HepG2 (cell line): ENCODE results near the gene CD3G. TPM values are rescaled to one million over a fixed set of nuclear protein-coding genes. Genes with fewer than 3 reads are reported as not detected.

Source experiments
- ATM ChIP-seq: fragments of 450-650 bp; IDR thresholded peaks from 2 replicates; pipeline ENCODE4 v1.7.1; 2017; ENCODE audit warnings: mild to moderate bottlenecking, borderline replicate concordance
- BRD4 ChIP-seq: sonication (generic); formaldehyde crosslinking; IDR thresholded peaks from 2 replicates; pipeline ENCODE4 v1.4.0; 2020; ENCODE audit warnings: missing genetic modification reagents
- FOSL2 ChIP-seq: sonication (generic); formaldehyde crosslinking; IDR thresholded peaks from 2 replicates; pipeline ENCODE4 v1.4.0; 2020; ENCODE audit warnings: missing genetic modification reagents
- GABPB1 ChIP-seq: IDR thresholded peaks from 2 replicates; pipeline ENCODE4 v1.6.1; 2016; ENCODE audit warnings: mild to moderate bottlenecking, missing genetic modification reagents, moderate library complexity, missing compliant biosample characterization
- GFI1 ChIP-seq: sonication (generic); formaldehyde crosslinking; IDR thresholded peaks from 2 replicates; pipeline ENCODE4 v1.5.0; 2020; ENCODE audit warnings: missing genetic modification reagents, mild to moderate bottlenecking, borderline replicate concordance
- IKZF4 ChIP-seq: sonication (generic); formaldehyde crosslinking; IDR thresholded peaks from 2 replicates; pipeline ENCODE4 v1.5.1; 2020; ENCODE audit warnings: borderline replicate concordance, mild to moderate bottlenecking, low read depth, missing genetic modification reagents; ENCODE audit errors: not compliant biosample characterization
- NFYB ChIP-seq: sonication (generic); formaldehyde crosslinking; IDR thresholded peaks from 2 replicates; pipeline ENCODE4 v1.4.0; 2020; ENCODE audit warnings: missing genetic modification reagents
- PRMT3 ChIP-seq: sonication (generic); formaldehyde crosslinking; IDR thresholded peaks from 2 replicates; pipeline ENCODE4 v1.8.1; 2022; ENCODE audit warnings: low read depth, mild to moderate bottlenecking, moderate library complexity, missing genetic modification reagents, borderline replicate concordance
- TCF12 ChIP-seq, 2 experiments: fragments of 450-650 bp in 1 of 2; sonication (generic) in 1 of 2; formaldehyde crosslinking in 1 of 2; IDR thresholded peaks; 2 replicates each; pipeline versions ENCODE4 v1.6.1 to v1.8.0; 2017 to 2022; ENCODE audit warnings: antibody characterized with exemption in 1 of 2, mild to moderate bottlenecking in 1 of 2, missing genetic modification reagents in 1 of 2, moderate library complexity in 1 of 2
- TSC22D2 ChIP-seq: sonication (generic); formaldehyde crosslinking; IDR thresholded peaks from 2 replicates; pipeline ENCODE4 v1.5.1; 2020; ENCODE audit warnings: missing genetic modification reagents, mild to moderate bottlenecking, borderline replicate concordance
- YEATS2 ChIP-seq: sonication (generic); formaldehyde crosslinking; IDR thresholded peaks from 2 replicates; pipeline ENCODE4 v1.4.0; 2020; ENCODE audit warnings: missing genetic modification reagents, borderline replicate concordance
- ZHX1 ChIP-seq: sonication (generic); formaldehyde crosslinking; IDR thresholded peaks from 2 replicates; pipeline ENCODE4 v1.8.1; 2022; ENCODE audit warnings: low read depth, mild to moderate bottlenecking, missing genetic modification reagents
- ZHX2 ChIP-seq, 2 experiments: sonication (generic) in 1 of 2; formaldehyde crosslinking in 1 of 2; IDR thresholded peaks; 2 replicates each; pipeline versions ENCODE4 v1.6.1 to v1.9.0; 2014 to 2022; ENCODE audit warnings: antibody characterized with exemption in 1 of 2, borderline replicate concordance in 1 of 2, inconsistent platforms in 1 of 2, low read depth in 1 of 2, missing genetic modification reagents in 1 of 2
- ZNF24 ChIP-seq: fragments of 450-650 bp; IDR thresholded peaks from 2 replicates; pipeline ENCODE4 v1.6.1; 2017; ENCODE audit warnings: antibody characterized with exemption, mild to moderate bottlenecking
- ZNF432 ChIP-seq: sonication (generic); formaldehyde crosslinking; IDR thresholded peaks from 2 replicates; pipeline ENCODE4 v1.5.0; 2020; ENCODE audit warnings: missing genetic modification reagents, mild to moderate bottlenecking, borderline replicate concordance
- ZNF629 ChIP-seq: sonication (generic); formaldehyde crosslinking; conservative IDR thresholded peaks from 2 replicates; pipeline ENCODE4 v1.5.0; 2020; ENCODE audit warnings: missing genetic modification reagents
- ZNF724P ChIP-seq: sonication (generic); formaldehyde crosslinking; IDR thresholded peaks from 2 replicates; pipeline ENCODE4 v1.8.0; 2022; ENCODE audit warnings: missing genetic modification reagents, borderline replicate concordance
- ZNF777 ChIP-seq: sonication (generic); formaldehyde crosslinking; IDR thresholded peaks from 2 replicates; pipeline ENCODE4 v1.4.0; 2020; ENCODE audit warnings: missing genetic modification reagents
- ZNF878 ChIP-seq: sonication (generic); formaldehyde crosslinking; IDR thresholded peaks from 2 replicates; pipeline ENCODE4 v1.8.1; 2023; ENCODE audit warnings: mild to moderate bottlenecking, missing genetic modification reagents, moderate library complexity
- polyA plus RNA-seq, 8 experiments: library from polyadenylated mRNA; depleted of rRNA in 3 of 8; stranded (reverse) in 7 of 8; unstranded in 1 of 8; fragments of >200 nt; fragmentation: Illumina TruSeq in 4 of 8; extraction: Trizol in 4 of 8; gene quantifications; 2 replicates each; pipeline versions ENCODE4 v1.2.1 to v1.2.3, GENCODE V29; 2011 to 2016; ENCODE audit warnings: low read depth in 4 of 8, missing spikeins in 1 of 8, mixed read lengths in 1 of 8; ENCODE audit not compliant: insufficient read depth in 1 of 8
- total RNA-seq, 5 experiments: library from RNA; depleted of rRNA; stranded (reverse); fragments of >200 nt; fragmentation: Illumina TruSeq; extraction: Trizol; gene quantifications; 2 replicates each; pipeline ENCODE4 v1.2.3, GENCODE V29; 2016; ENCODE audit warnings: low read depth in 1 of 5
- TF ChIP-seq, protein P1 (sequence below): sonication (generic); formaldehyde crosslinking; IDR thresholded peaks from 2 replicates; pipeline ENCODE4 v1.4.0; 2020; ENCODE audit warnings: mild to moderate bottlenecking, low read depth, missing genetic modification reagents

The CD3G gene
- total and polyA plus RNA-seq, 2 of the 13 experiments (the other 11 are each of a cell fraction or from before 2014, with no cell fraction given) = not detected

DNA sequence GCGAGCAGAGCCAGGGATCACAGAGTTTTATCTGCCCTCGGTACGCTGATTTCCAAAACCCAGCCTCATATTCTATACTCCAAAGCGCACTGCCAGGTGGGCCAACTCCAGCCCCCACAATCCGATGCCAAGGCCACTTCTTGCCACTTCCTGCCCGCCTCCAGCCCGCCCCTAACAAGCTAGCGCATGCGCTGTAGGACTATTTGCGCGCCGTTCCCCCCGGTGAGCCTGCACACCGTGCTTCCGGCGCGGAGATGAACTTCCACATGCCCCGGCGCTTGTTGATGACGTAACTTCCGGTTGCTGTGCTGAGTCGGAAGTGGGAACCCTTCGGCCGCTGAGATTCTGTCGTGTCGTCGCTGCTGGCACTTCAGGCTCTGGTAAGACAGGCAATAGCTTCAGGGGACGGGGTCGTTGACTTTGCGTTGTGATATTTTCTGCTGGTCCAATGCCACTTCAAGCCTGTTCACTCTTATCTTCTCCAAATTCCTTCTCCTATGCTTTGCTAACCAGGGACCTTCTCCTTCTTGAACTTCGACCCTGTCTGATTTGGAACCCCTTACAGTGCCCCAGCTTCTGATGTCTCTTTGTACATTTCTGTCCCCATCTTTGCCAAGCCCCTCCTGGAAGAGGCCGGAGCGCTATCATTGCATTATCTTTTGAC is 15.3 kb downstream of the CD3G start, which contains the start of gene UBE4A (continued):
- peak; percentile 55; the same call in 1 of the 2 replicates for TF ChIP-seq ZNF777
- no peak for TF ChIP-seq ZNF24
- TF ChIP-seq PRMT3 (CRISPR knock-in tag) = no peak
- peak; percentile 93 for TF ChIP-seq ZHX2 (IDR thresholded peaks at IDR 0.05; ENCODE audit: low read depth)
- no peak for TF ChIP-seq ZHX2 (CRISPR knock-in tag; IDR thresholded peaks at IDR 0.05; ENCODE audit: borderline replicate concordance)
- no peak for TF ChIP-seq ATM
- no peak for TF ChIP-seq IKZF4 (CRISPR knock-in tag)
- TF ChIP-seq FOSL2 (CRISPR knock-in tag) = peak; percentile 65
- no peak for TF ChIP-seq GFI1
- TF ChIP-seq YEATS2 (CRISPR knock-in tag) = peak; percentile 96
- TF ChIP-seq ZHX1 (CRISPR knock-in tag) = 0 out of 2 replicates have a peak, but pooled peaks have one; percentile 23
- TF ChIP-seq TSC22D2 = peak; percentile 76; the same call in 1 of the 2 replicates
- TF ChIP-seq ZNF878 (CRISPR knock-in tag) = no peak
- no peak; the same call in 1 of the 2 replicates for TF ChIP-seq NFYB
- TF ChIP-seq ZNF432 (CRISPR knock-in tag) = no peak
- TF ChIP-seq, protein P1, sequence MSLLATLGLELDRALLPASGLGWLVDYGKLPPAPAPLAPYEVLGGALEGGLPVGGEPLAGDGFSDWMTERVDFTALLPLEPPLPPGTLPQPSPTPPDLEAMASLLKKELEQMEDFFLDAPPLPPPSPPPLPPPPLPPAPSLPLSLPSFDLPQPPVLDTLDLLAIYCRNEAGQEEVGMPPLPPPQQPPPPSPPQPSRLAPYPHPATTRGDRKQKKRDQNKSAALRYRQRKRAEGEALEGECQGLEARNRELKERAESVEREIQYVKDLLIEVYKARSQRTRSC (CRISPR knock-in tag) = no peak
- TF ChIP-seq TCF12 (IDR thresholded peaks at IDR 0.05) = no peak
- TF ChIP-seq TCF12 (CRISPR knock-in tag; IDR thresholded peaks at IDR 0.05) = no peak
- TF ChIP-seq GABPB1 (CRISPR knock-in tag) = peak; percentile 100
- no peak for TF ChIP-seq ZNF724P (CRISPR knock-in tag)
- peak; percentile 64; the same call in 1 of the 2 replicates for TF ChIP-seq BRD4 (CRISPR knock-in tag)
- TF ChIP-seq ZNF629 (CRISPR knock-in tag) = 0 out of 2 replicates have a peak, but pooled peaks have one; percentile 10
